Tibial nerve (tissue), 4 donors: ENCODE measurements around the gene MAP2K1. TPM values are rescaled to one million over a fixed set of nuclear protein-coding genes. Genes with fewer than 3 reads are reported as not detected.

Source experiments
- DNase-seq, 2 donors: peaks; one replicate each; pipeline ENCODE4 v3.0.0-alpha.2; 2019; ENCODE audit warnings: low spot score in 2 of 2
- H3K27ac ChIP-seq, 4 donors: fragments of 200-600 bp; sonication (generic) in 3 of 4; one replicate each; pipeline ENCODE4 v1.5.1; 2017 to 2019; ENCODE audit warnings: mild to moderate bottlenecking in 1 of 4
- H3K27me3 ChIP-seq, 2 donors: fragments of 200-600 bp; sonication (generic) in 1 of 2; one replicate each; pipeline versions ENCODE4 v1.5.1 to v1.6.0; 2017 to 2019
- H3K36me3 ChIP-seq, 3 donors: fragments of 200-600 bp; sonication (generic); one replicate each; pipeline ENCODE4 v1.5.1; 2018 to 2019
- H3K4me1 ChIP-seq, 4 donors: fragments of 200-600 bp; sonication (generic) in 3 of 4; one replicate each; pipeline ENCODE4 v1.5.1; 2017 to 2019
- H3K4me3 ChIP-seq, 4 donors: fragments of 200-600 bp; sonication (generic) in 3 of 4; one replicate each; pipeline ENCODE4 v1.5.1; 2017 to 2019; ENCODE audit warnings: mild to moderate bottlenecking in 1 of 4, moderate library complexity in 1 of 4
- H3K9me3 ChIP-seq, 4 donors: fragments of 200-600 bp; sonication (generic) in 3 of 4; one replicate each; pipeline ENCODE4 v1.5.1; 2017 to 2019
- CTCF ChIP-seq, 5 experiments: fragments of 200-600 bp in 3 of 5; fragments of 450-650 bp in 2 of 5; sonication (generic) in 3 of 5; IDR thresholded peaks; one replicate each; pipeline ENCODE4 v1.5.1; 2016 to 2019; ENCODE audit warnings: antibody characterized with exemption in 5 of 5, mild to moderate bottlenecking in 3 of 5, moderate library complexity in 2 of 5
- EP300 ChIP-seq, 2 donors: sonication (generic); formaldehyde crosslinking; IDR thresholded peaks; one replicate each; pipeline ENCODE4 v1.6.1; 2017; ENCODE audit warnings: antibody characterized with exemption in 2 of 2, mild to moderate bottlenecking in 1 of 2
- POLR2A ChIP-seq, 2 donors: fragments of 450-650 bp; IDR thresholded peaks; one replicate each; pipeline ENCODE4 v1.6.1; 2017; ENCODE audit warnings: antibody characterized with exemption in 2 of 2, mild to moderate bottlenecking in 2 of 2, moderate library complexity in 2 of 2
- WGBS, 2 donors: methylation state at CpG; one replicate each; pipeline ENCODE4 v1.1.5; 2018; 5-methylcytosine and 5-hydroxymethylcytosine counted together
- total RNA-seq, 4 donors: library from RNA; depleted of rRNA; stranded (reverse); fragments of >200 nt; gene quantifications; one replicate each; pipeline ENCODE4 v1.1.0, GENCODE V29; 2016

MAP2K1 gene
- total RNA-seq, 4 donors from 2014 or later: 30.2 to 64.8 (median 41.4) TPM

GRCh38 chr15:66486887-66487286 is 100.2 kb downstream of the MAP2K1 start:
- no peak for DNase-seq
- Histone ChIP-seq H3K9me3 (no peaks in the 10 kb centered on the region), H3K4me1 (no peaks in the 10 kb centered on the region), H3K27ac (no peak overlapping the region), H3K4me3 (no peak overlapping the region), H3K27me3 (no peaks in the 10 kb centered on the region), H3K36me3 (peaks cover 0 to 84% (median 0%) of the 10 kb centered on the region in 3 donors)
- 86 to 97% methylated on average over 3 of the region's 3 CpGs for WGBS, 2 donors
- TF ChIP-seq CTCF (IDR thresholded peaks at IDR 0.05) (no peak), POLR2A (IDR thresholded peaks at IDR 0.05) (no peak)

GRCh38 chr15:66488525-66488924 is 101.8 kb downstream of the MAP2K1 start:
- no peak overlapping the region for H3K4me3 ChIP-seq
- TF ChIP-seq POLR2A (IDR thresholded peaks at IDR 0.05): no peak
- no peak for TF ChIP-seq EP300 (IDR thresholded peaks at IDR 0.05)
- TF ChIP-seq CTCF (IDR thresholded peaks at IDR 0.05): no peak
- WGBS, 2 donors: 89 to 91% methylated on average over 5 of the region's 5 CpGs
- no peak for DNase-seq
- H3K4me1 ChIP-seq: peaks cover 0 to under 1% (median 0%) of the 10 kb centered on the region in 4 donors
- no peaks in the 10 kb centered on the region for H3K27me3 ChIP-seq
- H3K9me3 ChIP-seq: no peaks in the 10 kb centered on the region
- H3K36me3 ChIP-seq: peaks cover 0 to 85% (median 0%) of the 10 kb centered on the region in 3 donors
- no peak overlapping the region for H3K27ac ChIP-seq

GRCh38 chr15:66489179-66489791 is 102.6 kb downstream of the MAP2K1 start:
- H3K27me3 ChIP-seq: no peaks in the 10 kb centered on the region
- DNase-seq: no peak
- H3K4me1 ChIP-seq: peaks cover 0 to 8% (median 0%) of the 10 kb centered on the region in 4 donors
- 69 to 74% methylated on average over 6 of the region's 6 CpGs for WGBS, 2 donors
- no peak overlapping the region for H3K27ac ChIP-seq
- no peak overlapping the region for H3K4me3 ChIP-seq
- H3K36me3 ChIP-seq: peaks cover 0 to 89% (median 0%) of the 10 kb centered on the region in 3 donors
- TF ChIP-seq POLR2A (IDR thresholded peaks at IDR 0.05): no peak
- TF ChIP-seq CTCF (IDR thresholded peaks at IDR 0.05): no peak
- TF ChIP-seq EP300 (IDR thresholded peaks at IDR 0.05): no peak
- no peaks in the 10 kb centered on the region for H3K9me3 ChIP-seq

- no peaks in the 10 kb centered on the region for H3K27me3 ChIP-seq
- no peaks in the 10 kb centered on the region for H3K9me3 ChIP-seq
- peaks cover 0 to 88% (median 0%) of the 10 kb centered on the region in 3 donors for H3K36me3 ChIP-seq
- 95 to 96% methylated on average over 3 of the region's 3 CpGs for WGBS, 2 donors
- no peak for TF ChIP-seq POLR2A (IDR thresholded peaks at IDR 0.05)
- TF ChIP-seq EP300 (IDR thresholded peaks at IDR 0.05): no peak
- no peak for TF ChIP-seq CTCF (IDR thresholded peaks at IDR 0.05)
- DNase-seq: no peak
- H3K27ac ChIP-seq: no peak overlapping the region
- peaks cover 0 to 29% (median 8%) of the 10 kb centered on the region in 4 donors for H3K4me1 ChIP-seq
- no peak overlapping the region for H3K4me3 ChIP-seq
These were observed 105.1 kb downstream of the MAP2K1 start for GRCh38 chr15:66491846-66492245.

GRCh38 chr15:66494262-66494661 is 107.5 kb downstream of the MAP2K1 start:
- TF ChIP-seq CTCF (IDR thresholded peaks at IDR 0.05): no peak
- TF ChIP-seq POLR2A (IDR thresholded peaks at IDR 0.05): no peak
- no peak for TF ChIP-seq EP300 (IDR thresholded peaks at IDR 0.05)
- no peak for DNase-seq

More at GRCh38 chr15:66494262-66494661, 107.5 kb downstream of the MAP2K1 start:
- Histone ChIP-seq H3K4me1 (peaks cover 0 to 43% (median 13%) of the 10 kb centered on the region in 4 donors), H3K27ac (no peak overlapping the region), H3K27me3 (no peaks in the 10 kb centered on the region), H3K9me3 (no peaks in the 10 kb centered on the region), H3K4me3 (no peak overlapping the region), H3K36me3 (peaks cover 0 to 75% (median 8%) of the 10 kb centered on the region in 3 donors)
- WGBS, 2 donors: 60 to 63% methylated on average over 2 of the region's 2 CpGs
